Adrenal gland (tissue), 12 donors: Measurements from ENCODE around the gene OLFM2. TPM values are rescaled to one million over a fixed set of nuclear protein-coding genes. Genes with fewer than 3 reads are reported as not detected.
A peak's percentile ranks its signal among the peaks of the same experiment; 100 is the strongest.

Experiments used
- DNase-seq, 7 donors: peaks; one replicate each; pipeline ENCODE4 v3.0.0-alpha.2; 2019 to 2020
- H3K27ac ChIP-seq, 5 donors: fragments of 200-600 bp; sonication (generic) in 4 of 5; 1 replicate in 3 of 5; 2 replicates in 2 of 5; pipeline versions ENCODE4 v1.5.1 to v1.8.0; 2016 to 2020; ENCODE audit warnings: mild to moderate bottlenecking in 1 of 5
- H3K27me3 ChIP-seq: fragments of 200-600 bp; 2 replicates; pipeline ENCODE4 v1.8.0; 2021
- H3K36me3 ChIP-seq, 2 donors: fragments of 200-600 bp; replicated peaks in 1 of 2; 1 replicate in 1 of 2; 2 replicates in 1 of 2; pipeline versions ENCODE4 v1.5.1 to v1.8.0; 2018 to 2022
- H3K4me1 ChIP-seq, 2 donors: fragments of 200-600 bp; replicated peaks in 1 of 2; 1 replicate in 1 of 2; 2 replicates in 1 of 2; pipeline versions ENCODE4 v1.5.1 to v1.8.0; 2018 to 2021
- H3K4me3 ChIP-seq, 4 donors: fragments of 200-600 bp; sonication (generic) in 3 of 4; one replicate each; pipeline ENCODE4 v1.5.1; 2016 to 2018
- H3K9me3 ChIP-seq, 3 donors: fragments of 200-600 bp; sonication (generic) in 1 of 3; replicated peaks in 1 of 3; 1 replicate in 2 of 3; 2 replicates in 1 of 3; pipeline versions ENCODE4 v1.5.1 to v1.8.0; 2016 to 2021
- CTCF ChIP-seq, 6 experiments: fragments of 450-650 bp in 4 of 6; fragments of 200-600 bp in 2 of 6; sonication (generic) in 1 of 6; IDR thresholded peaks; 1 replicate in 5 of 6; 2 replicates in 1 of 6; pipeline versions ENCODE4 v1.5.1 to v1.8.0; 2016 to 2021; ENCODE audit warnings: antibody characterized with exemption in 6 of 6, mild to moderate bottlenecking in 2 of 6, moderate library complexity in 1 of 6
- POLR2A ChIP-seq, 2 donors: fragments of 450-650 bp; IDR thresholded peaks; one replicate each; pipeline ENCODE4 v1.6.1; 2017; ENCODE audit warnings: antibody characterized with exemption in 2 of 2, mild to moderate bottlenecking in 2 of 2, moderate library complexity in 1 of 2
- WGBS, 4 donors: extraction: QIAGEN DNeasy Blood & Tissue Kit in 2 of 4; methylation state at CpG; one replicate each; pipeline versions ENCODE4 v1.1.5 to v1.1.7; 2013 to 2017; 5-methylcytosine and 5-hydroxymethylcytosine counted together
- intact Hi-C, 2 donors: fragments of 100-400 bp; cut with DNase I; formaldehyde crosslinking; loops; one replicate each; pipeline versions ENCODE4 v1.14.1 to v1.15.0; 2022 to 2023
- polyA plus RNA-seq, 3 donors: library from polyadenylated mRNA; stranded (reverse); fragments of 200-250 nt in 2 of 3; fragments of 350-450 nt in 1 of 3; fragmentation: Illumina TruSeq in 1 of 3; extraction: RNeasy Lipid Tissue Mini Kit (QIAGEN cat#74804) in 1 of 3; gene quantifications; one replicate each; pipeline ENCODE4 v1.2.3, GENCODE V29; 2013 to 2014
- total RNA-seq, 9 donors: library from RNA; depleted of rRNA in 4 of 9; stranded (reverse); fragments of >200 nt in 4 of 9; fragments of 120-200 nt in 1 of 9; fragmentation: NEBNext Ultra II Directional in 1 of 9; extraction: Animal tissue kit (Norgen Biotek cat#: 25700) in 1 of 9; gene quantifications; one replicate each; pipeline versions ENCODE4 v1.1.0 to v1.2.4, GENCODE V29; 2013 to 2023
- donor health status: healthy with polysubstance abuse.
- donor health status: Bipolar disorder and iron deficiency.
- donor health status: DM: yes; HTN: yes; CAD: no.
- donor health status: DM: no; HTN: no; CAD: no.
- donor health status: DM: no; HTN: no; CAD: no.
- donor health status: DM: yes; HTN: yes; CAD: no.

OLFM2 gene
- total and polyA plus RNA-seq, 12 donors = 2.2 to 76.2 (median 51.5) TPM

- Histone ChIP-seq H3K4me3 (peak overlapping the region in 1 of 4 donors; percentile 28), H3K27me3 (no peaks in the 10 kb centered on the region), H3K27ac (peak overlapping the region in 3 of 5 donors; percentile 28 to 97 (median 68)), H3K4me1 (peaks cover 5 to 16% of the 10 kb centered on the region in 2 donors), H3K36me3 (peaks cover 0 to 2% of the 10 kb centered on the region in 2 donors), H3K9me3 (no peaks in the 10 kb centered on the region)
- TF ChIP-seq POLR2A (IDR thresholded peaks at IDR 0.05) (no peak), CTCF (IDR thresholded peaks at IDR 0.05) (no peak)
- 0 to 3% (median 0%) methylated on average over 11 to 21 of the region's 21 CpGs for WGBS, 4 donors
- intact Hi-C loops = loop anchor here in 1 of 2 donors (10.0 kb wide), 1 partner anchor 675 kb away; the partner anchor contains the start of gene ZNF317
- DNase-seq = no peak
Measured at GRCh38 chr19:9819596-9819909, 116.8 kb downstream of the OLFM2 start.

GRCh38 chr19:9818734-9819595, 117.3 kb downstream of the OLFM2 start, which contains the start of gene FBXL12:
FBXL12 (minus strand) TSS chr19:9819079; CDS start chr19:9818813, 266 bp downstream.
- Histone ChIP-seq H3K4me3 (peak within 1 kb of the TSS; percentile 51 to 92 (median 82)), H3K27me3 (no peaks in the 10 kb centered on the region), H3K4me1 (peaks cover 5 to 16% of the 10 kb centered on the region in 2 donors), H3K27ac (peak within 1 kb of the TSS; percentile 73 to 99 (median 97)), H3K9me3 (no peaks in the 10 kb centered on the region), H3K36me3 (peaks cover 0 to 7% of the 10 kb centered on the region in 2 donors)
- TF ChIP-seq POLR2A (IDR thresholded peaks at IDR 0.05) = peak; percentile 78 to 89
- TF ChIP-seq CTCF (IDR thresholded peaks at IDR 0.05) = no peak
- intact Hi-C loops = loop anchor here in 1 of 2 donors (10.0 kb wide), 1 partner anchor 674 kb away; the partner anchor contains the start of gene ZNF317
- peak; percentile 100 for DNase-seq
- 0 to 2% (median 0%) methylated on average over 26 to 82 of the region's 82 CpGs for WGBS, 4 donors

- WGBS, 4 donors = 4 to 28% (median 15%) methylated on average over 5 to 39 of the region's 39 CpGs
- intact Hi-C loops = loop anchor here in 1 of 2 donors (10.0 kb wide), 1 partner anchor 673 kb away; the partner anchor contains the start of gene ZNF317
- H3K4me1 ChIP-seq = peaks cover 5 to 16% of the 10 kb centered on the region in 2 donors
Measured at GRCh38 chr19:9818175-9818733, 118.1 kb downstream of the OLFM2 start.

More at GRCh38 chr19:9818175-9818733, 118.1 kb downstream of the OLFM2 start:
- Histone ChIP-seq H3K36me3 (peaks cover 0 to 11% of the 10 kb centered on the region in 2 donors), H3K4me3 (peak overlapping the region; percentile 51 to 92 (median 82)), H3K27me3 (no peaks in the 10 kb centered on the region), H3K9me3 (no peaks in the 10 kb centered on the region), H3K27ac (peak overlapping the region; percentile 73 to 99 (median 97))
- DNase-seq = no peak
- TF ChIP-seq POLR2A (IDR thresholded peaks at IDR 0.05) = no peak
- no peak for TF ChIP-seq CTCF (IDR thresholded peaks at IDR 0.05)
